Naive thymus-derived CD4-positive, alpha-beta T cell (primary cell): Measurements from ENCODE around the gene MMRN1. TPM values are rescaled to one million over a fixed set of nuclear protein-coding genes. Genes with fewer than 3 reads are reported as not detected.

Experiments
- ATAC-seq: fragments of 150-1000 bp; cut with Tn5 transposase; 2 replicates; pipeline ENCODE4 v1.10.0; 2021; ENCODE audit warnings: mild to moderate bottlenecking, moderate library complexity
- CTCF ChIA-PET: fragments of 350-600 bp; sonication (Branson Sonifier 250); formaldehyde crosslinking; loops from one replicate; lab custom pipeline; 2021; ENCODE audit warnings: antibody characterized with exemption; lab: Charles Lee
- POLR2A ChIA-PET: fragments of 350-600 bp; sonication (Branson Sonifier 250); formaldehyde crosslinking; loops from one replicate; lab custom pipeline; 2021; ENCODE audit warnings: antibody characterized with exemption, inconsistent platforms; lab: Charles Lee
- DNase-seq, 9 donors: peaks; one replicate each; pipeline versions ENCODE4 v3.0.0 to v3.0.0-alpha.2; 2020 to 2022; ENCODE audit warnings: mixed read lengths in 1 of 9
- H3K27ac ChIP-seq: one replicate; pipeline ENCODE4 v1.7.0; 2013; ENCODE audit warnings: mild to moderate bottlenecking, low read depth, low read length, moderate library complexity
- H3K27me3 ChIP-seq, 2 donors: one replicate each; pipeline ENCODE4 v1.7.0; 2013; ENCODE audit warnings: low read length in 2 of 2, mild to moderate bottlenecking in 2 of 2, moderate library complexity in 2 of 2; ENCODE audit not compliant: control insufficient read depth in 2 of 2, insufficient read depth in 2 of 2
- H3K36me3 ChIP-seq, 3 experiments: 1 replicate in 2 of 3; 2 replicates in 1 of 3; pipeline ENCODE4 v1.7.0; 2013; ENCODE audit warnings: low read length in 3 of 3, mild to moderate bottlenecking in 3 of 3, moderate library complexity in 1 of 3; ENCODE audit not compliant: insufficient read depth in 3 of 3, control insufficient read depth in 2 of 3
- H3K4me1 ChIP-seq, 2 donors: one replicate each; pipeline ENCODE4 v1.7.0; 2013; ENCODE audit warnings: low read length in 2 of 2, mild to moderate bottlenecking in 2 of 2, moderate library complexity in 1 of 2; ENCODE audit not compliant: control insufficient read depth in 2 of 2, insufficient read depth in 2 of 2
- H3K4me3 ChIP-seq: 2 replicates; pipeline ENCODE4 v1.7.0; 2013; ENCODE audit warnings: mild to moderate bottlenecking, low read length
- H3K9me3 ChIP-seq, 3 experiments: 1 replicate in 2 of 3; 2 replicates in 1 of 3; pipeline ENCODE4 v1.7.0; 2013; ENCODE audit warnings: low read length in 3 of 3; ENCODE audit not compliant: control insufficient read depth in 2 of 3
- H3K27ac Mint-ChIP-seq, 9 donors: one replicate each; pipeline ENCODE4 v1.8.0; 2020 to 2022; ENCODE audit warnings: mixed read lengths in 9 of 9, mild to moderate bottlenecking in 8 of 9, moderate library complexity in 5 of 9, inconsistent platforms in 2 of 9
- H3K27me3 Mint-ChIP-seq, 5 donors: one replicate each; pipeline ENCODE4 v1.8.0; 2021 to 2022; ENCODE audit warnings: mixed read lengths in 5 of 5, mild to moderate bottlenecking in 1 of 5
- H3K36me3 Mint-ChIP-seq, 5 donors: one replicate each; pipeline ENCODE4 v1.8.0; 2020 to 2022; ENCODE audit warnings: mixed read lengths in 5 of 5, mild to moderate bottlenecking in 3 of 5, inconsistent platforms in 1 of 5
- H3K4me1 Mint-ChIP-seq, 7 donors: one replicate each; pipeline ENCODE4 v1.8.0; 2020 to 2022; ENCODE audit warnings: mixed read lengths in 7 of 7, mild to moderate bottlenecking in 3 of 7, inconsistent platforms in 1 of 7
- H3K4me3 Mint-ChIP-seq, 10 donors: one replicate each; pipeline ENCODE4 v1.8.0; 2020 to 2022; ENCODE audit warnings: mild to moderate bottlenecking in 10 of 10, mixed read lengths in 10 of 10, moderate library complexity in 6 of 10, inconsistent platforms in 2 of 10
- H3K9me3 Mint-ChIP-seq, 11 donors: one replicate each; pipeline ENCODE4 v1.8.0; 2020 to 2022; ENCODE audit warnings: mixed read lengths in 11 of 11, mild to moderate bottlenecking in 4 of 11, inconsistent platforms in 1 of 11, moderate library complexity in 1 of 11
- intact Hi-C, 2 donors: fragments of 100-400 bp; cut with micrococcal nuclease; formaldehyde crosslinking; loops; one replicate each; pipeline ENCODE4 v1.15.1; 2023
- polyA plus RNA-seq, 2 donors: library from polyadenylated mRNA; unstranded; fragments of 300-500 nt; fragmentation: Illumina TruSeq; gene quantifications; one replicate each; pipeline ENCODE4 v1.2.3, GENCODE V29; 2021
- total RNA-seq, 6 experiments: library from RNA in 5 of 6; stranded (reverse) in 5 of 6; gene quantifications; 1 replicate in 5 of 6; 2 replicates in 1 of 6; pipeline ENCODE4 v1.2.3 and lab custom pipeline; 2021 to 2026

The MMRN1 gene
- total and polyA plus RNA-seq, 7 experiments from 2014 or later = 0.16 to 2.2 (median 0.73) TPM

- H3K27me3 Mint-ChIP-seq = peaks cover 5 to 18% (median 11%) of the 10 kb centered on the region in 5 donors
- H3K4me1 Mint-ChIP-seq = no peaks in the 10 kb centered on the region
- Histone ChIP-seq H3K36me3 (no peaks in the 10 kb centered on the region), H3K4me3 (no peak overlapping the region), H3K4me1 (no peaks in the 10 kb centered on the region), H3K27me3 (no peaks in the 10 kb centered on the region), H3K27ac (no peak overlapping the region), H3K9me3 (no peaks in the 10 kb centered on the region)
- peaks cover 0 to 4% (median 0%) of the 10 kb centered on the region in 11 donors for H3K9me3 Mint-ChIP-seq
- no peak overlapping the region for H3K4me3 Mint-ChIP-seq
- POLR2A ChIA-PET = no interaction called here
- no peak for DNase-seq
- intact Hi-C loops = no loop called here
- CTCF ChIA-PET = no interaction called here
- no peak for ATAC-seq
- H3K27ac Mint-ChIP-seq = no peak overlapping the region
- no peaks in the 10 kb centered on the region for H3K36me3 Mint-ChIP-seq
Observed at GRCh38 chr4:90002441-90003062, 107.9 kb downstream of the MMRN1 start.

Other genes starting within 250 kb of the MMRN1 start
- 1 to 10 TPM in 2 of 5 experiments, under 1 TPM in 3; 0.49 to 3.0 (median 0.57) TPM for gene SNCA, start 57.7 kb upstream of the MMRN1 start, total RNA-seq
- 1 to 10 TPM in 1 of 2 donors, not detected in 1; 2.3 TPM for gene SNCA, start 57.7 kb upstream of the MMRN1 start, polyA plus RNA-seq
- gene CCSER1, start 232.5 kb downstream of the MMRN1 start, total RNA-seq = 1 to 10 TPM in 2 of 5 experiments, under 1 TPM in 2, not detected in 1; 0.30 to 4.0 (median 1.4) TPM
- gene CCSER1, start 232.5 kb downstream of the MMRN1 start, polyA plus RNA-seq = not detected